GM23248 (cell line): Measurements from ENCODE around the gene RBMS3.

Experiments
- EZH2 ChIP-seq: fragments of 200-600 bp; sonication (generic); IDR thresholded peaks from 2 replicates; pipeline ENCODE4 v1.6.1; 2018; ENCODE audit warnings: antibody characterized with exemption, mild to moderate bottlenecking; ENCODE audit not compliant: insufficient read depth, poor library complexity, severe bottlenecking
- EZH2phosphoT487 ChIP-seq: fragments of 200-600 bp; sonication (generic); IDR thresholded peaks from 2 replicates; pipeline ENCODE4 v1.6.1; 2018; ENCODE audit warnings: antibody characterized with exemption, moderate library complexity, mild to moderate bottlenecking, low read depth; ENCODE audit not compliant: insufficient read depth

DNA sequence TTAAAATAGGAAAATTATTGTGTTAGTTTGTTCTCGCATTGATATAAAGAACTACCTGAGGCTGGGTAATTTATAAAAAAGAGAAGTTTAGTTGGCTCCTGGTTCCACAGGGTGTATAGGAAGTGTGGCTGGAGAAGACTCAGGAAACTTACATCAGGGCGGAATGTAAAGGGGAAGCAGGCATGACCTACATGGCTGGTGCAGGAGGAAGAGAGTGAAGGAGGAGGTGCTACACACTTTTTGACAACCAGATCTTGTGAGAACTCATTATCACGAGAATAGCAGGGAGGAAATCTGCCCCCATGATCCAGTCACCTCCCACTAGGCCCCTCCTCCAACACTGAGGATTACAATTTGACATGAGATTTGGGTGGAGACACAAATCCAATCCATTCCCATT lies 490.7 kb downstream of the RBMS3 start:
- TF ChIP-seq EZH2: no peak
- TF ChIP-seq EZH2phosphoT487: no peak
